ENCODE measurements around the gene CSPG4. TPM values are rescaled to one million over a fixed set of nuclear protein-coding genes. Genes with fewer than 3 reads are reported as not detected.
A peak's percentile ranks its signal among the peaks of the same experiment; 100 is the strongest.

The CSPG4 gene
- total and polyA plus RNA-seq, 2 of the 13 experiments (the other 11 are each of a cell fraction or from before 2014, with no cell fraction given) = 0.01 to 0.04 TPM

DNA sequence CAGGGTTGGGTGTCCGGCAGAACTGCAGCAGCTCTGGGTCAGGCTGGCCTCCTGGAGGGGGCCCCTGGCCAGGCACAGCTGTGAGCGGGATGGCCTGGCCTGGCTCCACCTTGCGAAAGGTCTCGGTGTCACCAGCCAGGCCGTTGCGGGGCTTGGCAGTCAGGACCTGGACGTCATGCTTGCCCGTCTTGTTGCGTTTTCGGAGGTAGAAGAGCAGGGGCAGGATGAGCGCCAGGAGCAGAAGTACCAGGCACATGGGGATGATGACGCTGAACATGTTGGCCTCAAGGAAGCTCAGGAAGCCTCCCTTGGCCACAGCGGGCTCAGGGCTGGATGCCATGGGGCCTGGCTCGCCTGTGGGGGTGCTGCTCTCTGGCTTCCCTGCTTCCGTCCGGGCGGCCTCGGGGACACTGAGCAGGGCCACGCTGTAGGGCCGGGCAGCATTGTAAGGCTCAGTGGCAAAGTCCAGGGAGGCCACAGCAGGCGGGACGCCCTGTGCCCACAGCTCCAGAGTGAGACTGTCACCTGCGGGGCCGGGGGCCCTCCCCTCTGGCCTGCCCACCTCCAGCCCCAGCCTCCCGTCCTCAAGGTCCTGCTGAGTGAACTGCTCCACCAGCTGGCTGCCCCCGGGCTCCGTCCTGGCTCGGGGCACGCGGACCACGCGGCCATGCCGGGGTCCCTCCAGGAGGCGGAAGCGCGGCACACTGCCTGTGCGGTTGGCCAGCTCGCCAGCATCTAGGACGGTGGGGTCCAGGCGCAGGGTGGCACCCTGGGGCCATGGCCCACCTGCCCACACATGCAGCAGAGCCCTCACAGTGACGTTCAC lies 36.9 kb downstream of the CSPG4 start (continued):
- TF ChIP-seq ARID4A (CRISPR knock-in tag; IDR thresholded peaks at IDR 0.05; ENCODE audit: borderline replicate concordance) (peak; percentile 38; the same call in 1 of the 2 replicates), ZNF687 (CRISPR knock-in tag; IDR thresholded peaks at IDR 0.05) (peak; percentile 80), MAX (IDR thresholded peaks at IDR 0.05) (0 out of 2 replicates have a peak, but pooled peaks have one; percentile 26), ZNF292 (CRISPR knock-in tag; IDR thresholded peaks at IDR 0.05; ENCODE audit: borderline replicate concordance, low read depth) (0 out of 2 replicates have a peak, but pooled peaks have one; percentile 27), ZSCAN31 (CRISPR knock-in tag; IDR thresholded peaks at IDR 0.05; ENCODE audit: low read depth) (0 out of 2 replicates have a peak, but pooled peaks have one; percentile 16), FOXO4 (CRISPR knock-in tag; conservative IDR thresholded peaks at IDR 0.05) (0 out of 2 replicates have a peak, but pooled peaks have one; percentile 70), GTF3A (CRISPR knock-in tag; conservative IDR thresholded peaks at IDR 0.05) (no peak), ZNF17 (CRISPR knock-in tag; IDR thresholded peaks at IDR 0.05) (no peak), NFKB2 (CRISPR knock-in tag; IDR thresholded peaks at IDR 0.05; ENCODE audit: borderline replicate concordance) (0 out of 2 replicates have a peak, but pooled peaks have one; percentile 56), SIX1 (CRISPR knock-in tag; IDR thresholded peaks at IDR 0.05; ENCODE audit: borderline replicate concordance) (no peak), ZNF329 (CRISPR knock-in tag; IDR thresholded peaks at IDR 0.05; ENCODE audit: low read depth) (no peak), UBTF (CRISPR knock-in tag; IDR thresholded peaks at IDR 0.05) (0 out of 2 replicates have a peak, but pooled peaks have one; percentile 32), ZBTB38 (CRISPR knock-in tag; IDR thresholded peaks at IDR 0.05) (peak; percentile 15; the same call in 1 of the 2 replicates), RBAK (CRISPR knock-in tag; IDR thresholded peaks at IDR 0.05) (no peak)

Measured in HepG2 (cell line).